Measurements from ENCODE around the gene MTHFR. TPM values are rescaled to one million over a fixed set of nuclear protein-coding genes. Genes with fewer than 3 reads are reported as not detected.
A peak's percentile ranks its signal among the peaks of the same experiment; 100 is the strongest.
"Not testable (repeated sequence)": the region's sequence is repeated elsewhere in the genome, so short reads cannot be mapped to it uniquely, and the experiment has no call there.

The MTHFR gene
- total RNA-seq, 1 donor from 2014 or later = 6.2 TPM

- no peak for TF ChIP-seq CTCF (conservative IDR thresholded peaks at IDR 0.05; ENCODE audit: low read depth, low read length)
- H3K4me3 ChIP-seq (ENCODE audit: low read depth, low read length) = no peak overlapping the region
These were observed 11.4 kb upstream of the MTHFR start for GRCh38 chr1:11817192-11817591.

GRCh38 chr1:11813021-11813420 lies 7.3 kb upstream of the MTHFR start:
- TF ChIP-seq CTCF (conservative IDR thresholded peaks at IDR 0.05; ENCODE audit: low read depth, low read length) = no peak
- no peak overlapping the region for H3K4me3 ChIP-seq (ENCODE audit: low read depth, low read length)
- DNase-seq (ENCODE audit: low read depth) = no peak

More at GRCh38 chr1:11817192-11817591, 11.4 kb upstream of the MTHFR start:
- no peak for DNase-seq (ENCODE audit: low read depth)

GRCh38 chr1:11807133-11807532 lies 1.4 kb upstream of the MTHFR start:
- no peak for TF ChIP-seq CTCF (conservative IDR thresholded peaks at IDR 0.05; ENCODE audit: low read depth, low read length)
- H3K4me3 ChIP-seq (ENCODE audit: low read depth, low read length) = peak overlapping the region; percentile 84
- no peak for DNase-seq (ENCODE audit: low read depth)

GRCh38 chr1:11806307-11806936 lies 658 bp upstream of the MTHFR start:
- DNase-seq (ENCODE audit: low read depth) = no peak
- no peak for TF ChIP-seq CTCF (conservative IDR thresholded peaks at IDR 0.05; ENCODE audit: low read depth, low read length)
- peak overlapping the region; percentile 84 for H3K4me3 ChIP-seq (ENCODE audit: low read depth, low read length)

GRCh38 chr1:11804666-11805421 lies 920 bp downstream of the MTHFR start:
- TF ChIP-seq CTCF (conservative IDR thresholded peaks at IDR 0.05; ENCODE audit: low read depth, low read length) = no peak
- no peak for DNase-seq (ENCODE audit: low read depth)
- H3K4me3 ChIP-seq (ENCODE audit: low read depth, low read length) = peak overlapping the region; percentile 84

- H3K4me3 ChIP-seq (ENCODE audit: low read depth, low read length) = peak overlapping the region; percentile 84
- not testable (repeated sequence) for DNase-seq (ENCODE audit: low read depth)
These were observed 1.7 kb downstream of the MTHFR start for GRCh38 chr1:11803924-11804665.
